ENCODE data around the gene S100A6. TPM values are rescaled to one million over a fixed set of nuclear protein-coding genes. Genes with fewer than 3 reads are reported as not detected.

The S100A6 gene
- total RNA-seq, 1 donor from 2014 or later = 21.9 TPM

DNA sequence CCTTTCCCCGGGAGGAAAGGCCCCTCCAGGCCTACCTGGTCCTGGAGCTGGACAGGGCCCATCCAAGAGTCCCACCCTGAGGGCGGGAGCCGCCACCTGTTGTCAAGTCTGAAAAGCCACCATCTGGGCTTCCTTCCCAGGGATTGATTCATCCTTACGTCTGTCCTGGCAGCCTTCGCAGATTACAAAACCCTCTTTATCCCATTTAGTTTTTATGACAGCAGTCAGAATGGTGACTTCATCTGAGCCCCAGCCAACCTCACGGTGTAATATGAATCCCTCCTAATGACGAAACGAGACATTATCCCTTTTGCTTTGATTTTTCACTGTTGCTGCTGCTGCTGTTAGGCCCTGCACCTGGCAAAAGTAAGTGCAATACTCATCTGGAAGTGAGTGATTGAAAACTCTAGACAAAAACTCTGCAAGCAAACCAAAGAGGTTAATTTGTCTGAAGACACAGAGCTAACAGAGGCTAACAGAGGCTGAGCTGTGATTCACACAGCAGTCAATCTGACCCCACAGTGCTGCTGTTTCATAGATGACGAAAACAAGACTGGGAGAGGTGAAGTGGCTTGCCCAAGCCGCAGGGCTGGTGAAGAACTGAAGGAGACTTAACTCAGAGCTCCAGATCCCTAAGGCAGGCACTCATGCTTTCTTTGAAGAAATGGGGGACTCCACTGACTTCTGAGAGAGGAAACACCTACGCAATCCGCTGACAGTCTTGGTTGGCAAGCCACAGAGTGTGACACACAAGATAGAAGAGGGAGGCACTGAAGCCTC lies 45.3 kb downstream of the S100A6 start:
- H3K9me3 Mint-ChIP-seq = no peaks in the 10 kb centered on the region
- peaks cover 22% of the 10 kb centered on the region for H3K4me1 Mint-ChIP-seq (ENCODE audit: unreplicated experiment)
- H3K36me3 Mint-ChIP-seq = no peaks in the 10 kb centered on the region
- peak overlapping the region; percentile 98 for H3K27ac Mint-ChIP-seq
- H3K4me3 Mint-ChIP-seq = peak overlapping the region; percentile 38
- no peak for DNase-seq (ENCODE audit: extremely low spot score, unreplicated experiment)
- TF ChIP-seq, protein P1, sequence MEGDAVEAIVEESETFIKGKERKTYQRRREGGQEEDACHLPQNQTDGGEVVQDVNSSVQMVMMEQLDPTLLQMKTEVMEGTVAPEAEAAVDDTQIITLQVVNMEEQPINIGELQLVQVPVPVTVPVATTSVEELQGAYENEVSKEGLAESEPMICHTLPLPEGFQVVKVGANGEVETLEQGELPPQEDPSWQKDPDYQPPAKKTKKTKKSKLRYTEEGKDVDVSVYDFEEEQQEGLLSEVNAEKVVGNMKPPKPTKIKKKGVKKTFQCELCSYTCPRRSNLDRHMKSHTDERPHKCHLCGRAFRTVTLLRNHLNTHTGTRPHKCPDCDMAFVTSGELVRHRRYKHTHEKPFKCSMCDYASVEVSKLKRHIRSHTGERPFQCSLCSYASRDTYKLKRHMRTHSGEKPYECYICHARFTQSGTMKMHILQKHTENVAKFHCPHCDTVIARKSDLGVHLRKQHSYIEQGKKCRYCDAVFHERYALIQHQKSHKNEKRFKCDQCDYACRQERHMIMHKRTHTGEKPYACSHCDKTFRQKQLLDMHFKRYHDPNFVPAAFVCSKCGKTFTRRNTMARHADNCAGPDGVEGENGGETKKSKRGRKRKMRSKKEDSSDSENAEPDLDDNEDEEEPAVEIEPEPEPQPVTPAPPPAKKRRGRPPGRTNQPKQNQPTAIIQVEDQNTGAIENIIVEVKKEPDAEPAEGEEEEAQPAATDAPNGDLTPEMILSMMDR (conservative IDR thresholded peaks at IDR 0.05) = no peak
- peaks cover 4% of the 10 kb centered on the region for H3K27me3 Mint-ChIP-seq

DNA sequence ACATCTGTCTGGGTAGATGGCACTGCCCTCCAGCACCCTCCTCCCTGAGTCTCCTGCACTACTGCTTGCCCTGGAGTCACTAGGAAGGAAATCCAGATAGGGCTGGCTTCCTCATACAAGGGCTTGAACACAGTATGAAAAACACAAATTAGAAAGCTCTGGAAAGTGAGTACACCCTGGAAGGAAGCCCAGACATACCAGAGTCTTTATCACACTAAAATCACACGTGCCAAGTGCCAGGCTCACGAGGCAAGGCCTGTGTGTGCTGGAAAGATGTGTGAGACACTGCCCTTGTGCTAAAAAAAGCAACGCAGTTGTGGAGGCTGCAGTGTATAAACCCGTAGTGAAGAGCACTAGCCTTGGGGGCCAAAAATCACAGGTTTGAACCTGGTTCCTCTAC lies 47.1 kb downstream of the S100A6 start:
- DNase-seq (ENCODE audit: extremely low spot score, unreplicated experiment) = no peak
- TF ChIP-seq, protein P1 (conservative IDR thresholded peaks at IDR 0.05) = no peak
- Mint-ChIP-seq H3K4me1 (ENCODE audit: unreplicated experiment) (peaks cover 15% of the 10 kb centered on the region), H3K9me3 (no peaks in the 10 kb centered on the region), H3K27me3 (peaks cover 4% of the 10 kb centered on the region), H3K4me3 (no peak overlapping the region), H3K36me3 (no peaks in the 10 kb centered on the region), H3K27ac (no peak overlapping the region)

DNA sequence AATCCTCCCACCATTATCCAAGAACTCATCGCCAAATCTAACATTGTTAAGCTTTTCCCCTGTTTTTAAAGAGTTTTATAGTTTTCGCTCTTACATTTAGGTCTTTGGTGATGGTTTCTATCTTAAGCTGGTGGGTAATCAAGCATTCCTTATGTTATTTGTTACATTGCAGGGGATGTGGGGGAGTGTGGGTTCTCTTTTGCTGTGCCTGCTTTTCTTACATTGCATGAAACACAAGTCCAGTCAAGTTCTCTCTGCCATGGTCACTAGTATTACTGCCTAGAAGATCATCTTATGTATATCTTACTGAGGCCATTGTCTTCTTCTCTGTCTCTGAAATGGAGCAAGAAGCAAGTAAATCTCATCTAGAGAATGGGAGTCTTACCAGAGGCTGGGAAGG lies 48.1 kb downstream of the S100A6 start:
- Mint-ChIP-seq H3K9me3 (no peaks in the 10 kb centered on the region), H3K4me1 (ENCODE audit: unreplicated experiment) (peaks cover 9% of the 10 kb centered on the region), H3K27me3 (peaks cover 4% of the 10 kb centered on the region), H3K27ac (peak overlapping the region; percentile 27), H3K36me3 (no peaks in the 10 kb centered on the region), H3K4me3 (no peak overlapping the region)
- DNase-seq (ENCODE audit: extremely low spot score, unreplicated experiment) = no peak
- TF ChIP-seq, protein P1 (conservative IDR thresholded peaks at IDR 0.05) = no peak

DNA sequence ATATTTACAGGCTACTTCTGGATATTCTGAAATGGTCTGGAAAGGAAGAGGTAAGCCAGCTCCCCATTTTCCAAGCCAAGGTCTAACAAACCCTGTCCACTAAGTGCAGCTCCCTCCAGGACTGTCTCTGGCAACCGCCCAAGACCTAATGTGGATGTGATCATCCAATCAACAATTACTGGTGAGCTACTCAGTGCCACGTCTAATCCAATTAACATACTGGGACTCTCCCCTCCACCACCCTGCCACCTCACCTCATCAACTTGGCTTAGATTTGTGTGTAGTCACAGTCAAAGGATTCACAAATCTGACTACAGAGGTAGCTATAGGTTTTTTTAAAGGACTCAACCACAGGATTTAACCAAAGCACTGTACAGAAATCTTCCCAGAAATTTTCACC lies 49.9 kb downstream of the S100A6 start:
- Mint-ChIP-seq H3K4me1 (ENCODE audit: unreplicated experiment) (peaks cover 9% of the 10 kb centered on the region), H3K4me3 (no peak overlapping the region), H3K27me3 (peaks cover 4% of the 10 kb centered on the region), H3K27ac (no peak overlapping the region), H3K36me3 (no peaks in the 10 kb centered on the region), H3K9me3 (no peaks in the 10 kb centered on the region)
- TF ChIP-seq, protein P1 (conservative IDR thresholded peaks at IDR 0.05) = no peak
- no peak for DNase-seq (ENCODE audit: extremely low spot score, unreplicated experiment)

Other genes starting within 250 kb of the S100A6 start
- gene PGLYRP3, start 223.0 kb downstream of the S100A6 start, total RNA-seq (ENCODE audit: low replicate concordance) = 0.87 and 1.3 TPM in 2 replicates
- 4.4 and 5.9 TPM in 2 replicates for gene PGLYRP4, start 187.2 kb downstream of the S100A6 start, total RNA-seq (ENCODE audit: low replicate concordance)
- gene S100A9, start 178.1 kb downstream of the S100A6 start, total RNA-seq (ENCODE audit: low replicate concordance) = 1,065 and 1,707 TPM in 2 replicates
- 0.62 TPM in 1 of 2 replicates, not detected in the other for gene S100A12, start 160.4 kb downstream of the S100A6 start, total RNA-seq (ENCODE audit: low replicate concordance)
- 667 and 678 TPM in 2 replicates for gene S100A8, start 144.9 kb downstream of the S100A6 start, total RNA-seq (ENCODE audit: low replicate concordance)
- gene S100A7A, start 119.5 kb downstream of the S100A6 start, total RNA-seq (ENCODE audit: low replicate concordance) = not detected in 2 replicates
- gene S100A7, start 75.3 kb downstream of the S100A6 start, total RNA-seq (ENCODE audit: low replicate concordance) = 6.2 and 10.2 TPM in 2 replicates
- gene S100A5, start 4.9 kb upstream of the S100A6 start, total RNA-seq (ENCODE audit: low replicate concordance) = 0.62 TPM in 1 of 2 replicates, not detected in the other
- gene S100A4, start 9.8 kb upstream of the S100A6 start, total RNA-seq (ENCODE audit: low replicate concordance) = 61.0 and 200 TPM in 2 replicates
- 1.4 and 2.8 TPM in 2 replicates for gene S100A3, start 13.3 kb upstream of the S100A6 start, total RNA-seq (ENCODE audit: low replicate concordance)
- gene S100A2, start 29.9 kb upstream of the S100A6 start, total RNA-seq (ENCODE audit: low replicate concordance) = 0.75 and 2.4 TPM in 2 replicates
- 173 and 517 TPM in 2 replicates for gene S100A16, start 77.1 kb upstream of the S100A6 start, total RNA-seq (ENCODE audit: low replicate concordance)
- gene S100A14, start 80.3 kb upstream of the S100A6 start, total RNA-seq (ENCODE audit: low replicate concordance) = 139 and 266 TPM in 2 replicates
- gene S100A13, start 91.5 kb upstream of the S100A6 start, total RNA-seq (ENCODE audit: low replicate concordance) = 58.3 and 102 TPM in 2 replicates
- gene S100A1, start 92.4 kb upstream of the S100A6 start, total RNA-seq (ENCODE audit: low replicate concordance) = 0.97 TPM in 1 of 2 replicates, not detected in the other
- gene CHTOP, start 98.1 kb upstream of the S100A6 start, total RNA-seq (ENCODE audit: low replicate concordance) = 87.5 and 108 TPM in 2 replicates
- 28.2 and 40.3 TPM in 2 replicates for gene SNAPIN, start 122.7 kb upstream of the S100A6 start, total RNA-seq (ENCODE audit: low replicate concordance)
- 241 and 291 TPM in 2 replicates for gene ILF2, start 135.0 kb upstream of the S100A6 start, total RNA-seq (ENCODE audit: low replicate concordance)
- gene NPR1, start 142.7 kb upstream of the S100A6 start, total RNA-seq (ENCODE audit: low replicate concordance) = 2.2 and 2.4 TPM in 2 replicates
- gene INTS3, start 192.1 kb upstream of the S100A6 start, total RNA-seq (ENCODE audit: low replicate concordance) = 70.3 and 90.8 TPM in 2 replicates
- 20.6 and 22.1 TPM in 2 replicates for gene SLC27A3, start 239.4 kb upstream of the S100A6 start, total RNA-seq (ENCODE audit: low replicate concordance)